Hippocampal formation (tissue), 2 donors: ENCODE measurements around the gene LPGAT1.
"Not testable (repeated sequence)": the region's sequence is repeated elsewhere in the genome, so short reads cannot be mapped to it uniquely, and the experiment has no call there.

Experiments used
- DNase-seq, 2 donors: peaks; one replicate each; lab custom pipeline; 2025; lab: John Stamatoyannopoulos, UW

The LPGAT1 gene

GRCh38 chr1:211735208-211736170, 95.1 kb downstream of the LPGAT1 start:
- peak; percentile 82 to 91 for DNase-seq

GRCh38 chr1:211734791-211735190, 95.8 kb downstream of the LPGAT1 start:
- no peak for DNase-seq

GRCh38 chr1:211734359-211734758, 96.2 kb downstream of the LPGAT1 start:
- DNase-seq: no peak

- DNase-seq: no peak
These were observed 98.1 kb downstream of the LPGAT1 start for GRCh38 chr1:211732293-211732980.

- no peak for DNase-seq
These were observed 98.9 kb downstream of the LPGAT1 start for GRCh38 chr1:211731456-211732292.

- DNase-seq: no peak
These were observed 100.2 kb downstream of the LPGAT1 start for GRCh38 chr1:211730347-211730746.

GRCh38 chr1:211729238-211729637, 101.3 kb downstream of the LPGAT1 start:
- no peak for DNase-seq

- DNase-seq: no peak
These were observed 104.0 kb downstream of the LPGAT1 start for GRCh38 chr1:211726467-211726995.

GRCh38 chr1:211724687-211725196, 105.8 kb downstream of the LPGAT1 start:
- DNase-seq: no peak

- no peak for DNase-seq
These were observed 107.3 kb downstream of the LPGAT1 start for GRCh38 chr1:211723273-211723672.

- DNase-seq: no peak
These were observed 108.0 kb downstream of the LPGAT1 start for GRCh38 chr1:211722277-211723175.

GRCh38 chr1:211716555-211716954, 114.0 kb downstream of the LPGAT1 start:
- DNase-seq: not testable (repeated sequence)

GRCh38 chr1:211715971-211716370, 114.6 kb downstream of the LPGAT1 start:
- no peak for DNase-seq

GRCh38 chr1:211714154-211714553, 116.4 kb downstream of the LPGAT1 start:
- no peak for DNase-seq

- DNase-seq: no peak
These were observed 117.3 kb downstream of the LPGAT1 start for GRCh38 chr1:211713231-211713630.

GRCh38 chr1:211711315-211711705, 119.3 kb downstream of the LPGAT1 start:
- DNase-seq: no peak

- no peak for DNase-seq
These were observed 119.8 kb downstream of the LPGAT1 start for GRCh38 chr1:211710566-211711314.

- no peak for DNase-seq
These were observed 121.6 kb downstream of the LPGAT1 start for GRCh38 chr1:211708926-211709325.

- no peak for DNase-seq
These were observed 122.6 kb downstream of the LPGAT1 start for GRCh38 chr1:211708006-211708405.
